LNCAP (cell line): ENCODE data around the gene DNAJC17.

Experiments
- TF ChIP-seq, protein P1 (sequence below): fragments of 450-650 bp; IDR thresholded peaks from 2 replicates; pipeline ENCODE4 v1.5.1; 2017; ENCODE audit warnings: mild to moderate bottlenecking

The DNAJC17 gene

DNA sequence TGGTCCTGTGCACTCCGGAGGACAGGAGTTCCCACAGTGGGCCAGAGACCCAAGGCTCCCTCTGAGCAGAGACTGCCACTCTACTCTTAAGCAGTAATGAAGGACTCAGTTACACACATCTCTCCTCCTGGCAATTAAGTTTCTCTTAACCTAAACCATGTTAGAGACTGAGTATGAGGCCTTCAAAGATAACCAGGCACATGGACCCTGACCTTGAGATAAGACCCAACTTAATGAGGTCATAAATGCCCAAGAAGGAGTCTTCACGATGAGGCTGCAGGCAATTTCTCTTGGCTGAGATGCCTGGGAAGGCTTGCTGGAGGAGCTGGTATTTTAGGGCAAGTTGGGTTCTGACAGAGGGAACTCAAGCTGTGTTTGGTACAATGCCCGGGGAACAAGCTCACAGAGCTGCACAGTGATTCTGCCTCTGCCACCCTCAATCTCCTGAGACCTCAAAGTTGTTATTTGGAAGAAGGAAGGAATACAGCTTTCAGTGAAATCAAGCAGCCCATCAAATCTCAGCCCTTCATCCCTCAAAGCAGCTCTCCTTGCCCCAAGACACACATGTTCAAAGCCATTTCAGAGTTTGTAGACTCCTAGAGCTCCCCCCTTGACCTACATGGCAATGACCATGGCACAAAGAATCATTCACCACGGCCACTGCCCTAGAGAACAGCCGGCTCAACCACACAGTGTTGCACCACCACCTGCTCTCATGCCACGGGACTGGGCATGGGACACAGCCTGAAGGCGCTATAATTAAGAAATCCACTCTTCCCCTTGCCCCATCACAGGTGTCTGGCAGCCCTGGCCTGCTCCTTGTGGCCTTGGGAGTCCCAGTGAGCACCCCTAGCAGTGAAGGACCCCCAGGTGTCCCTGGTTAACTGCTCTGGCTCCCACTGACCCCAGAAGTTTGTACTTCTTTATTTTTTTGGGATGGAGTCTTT is 59.3 kb downstream of the DNAJC17 start:
- TF ChIP-seq, protein P1, sequence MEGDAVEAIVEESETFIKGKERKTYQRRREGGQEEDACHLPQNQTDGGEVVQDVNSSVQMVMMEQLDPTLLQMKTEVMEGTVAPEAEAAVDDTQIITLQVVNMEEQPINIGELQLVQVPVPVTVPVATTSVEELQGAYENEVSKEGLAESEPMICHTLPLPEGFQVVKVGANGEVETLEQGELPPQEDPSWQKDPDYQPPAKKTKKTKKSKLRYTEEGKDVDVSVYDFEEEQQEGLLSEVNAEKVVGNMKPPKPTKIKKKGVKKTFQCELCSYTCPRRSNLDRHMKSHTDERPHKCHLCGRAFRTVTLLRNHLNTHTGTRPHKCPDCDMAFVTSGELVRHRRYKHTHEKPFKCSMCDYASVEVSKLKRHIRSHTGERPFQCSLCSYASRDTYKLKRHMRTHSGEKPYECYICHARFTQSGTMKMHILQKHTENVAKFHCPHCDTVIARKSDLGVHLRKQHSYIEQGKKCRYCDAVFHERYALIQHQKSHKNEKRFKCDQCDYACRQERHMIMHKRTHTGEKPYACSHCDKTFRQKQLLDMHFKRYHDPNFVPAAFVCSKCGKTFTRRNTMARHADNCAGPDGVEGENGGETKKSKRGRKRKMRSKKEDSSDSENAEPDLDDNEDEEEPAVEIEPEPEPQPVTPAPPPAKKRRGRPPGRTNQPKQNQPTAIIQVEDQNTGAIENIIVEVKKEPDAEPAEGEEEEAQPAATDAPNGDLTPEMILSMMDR, result no peak

- TF ChIP-seq, protein P1, result no peak
These were observed 60.3 kb downstream of the DNAJC17 start for GRCh38 chr15:40746916-40747418.

- TF ChIP-seq, protein P1, result no peak
These were observed 62.5 kb downstream of the DNAJC17 start for GRCh38 chr15:40744815-40745152.

DNA sequence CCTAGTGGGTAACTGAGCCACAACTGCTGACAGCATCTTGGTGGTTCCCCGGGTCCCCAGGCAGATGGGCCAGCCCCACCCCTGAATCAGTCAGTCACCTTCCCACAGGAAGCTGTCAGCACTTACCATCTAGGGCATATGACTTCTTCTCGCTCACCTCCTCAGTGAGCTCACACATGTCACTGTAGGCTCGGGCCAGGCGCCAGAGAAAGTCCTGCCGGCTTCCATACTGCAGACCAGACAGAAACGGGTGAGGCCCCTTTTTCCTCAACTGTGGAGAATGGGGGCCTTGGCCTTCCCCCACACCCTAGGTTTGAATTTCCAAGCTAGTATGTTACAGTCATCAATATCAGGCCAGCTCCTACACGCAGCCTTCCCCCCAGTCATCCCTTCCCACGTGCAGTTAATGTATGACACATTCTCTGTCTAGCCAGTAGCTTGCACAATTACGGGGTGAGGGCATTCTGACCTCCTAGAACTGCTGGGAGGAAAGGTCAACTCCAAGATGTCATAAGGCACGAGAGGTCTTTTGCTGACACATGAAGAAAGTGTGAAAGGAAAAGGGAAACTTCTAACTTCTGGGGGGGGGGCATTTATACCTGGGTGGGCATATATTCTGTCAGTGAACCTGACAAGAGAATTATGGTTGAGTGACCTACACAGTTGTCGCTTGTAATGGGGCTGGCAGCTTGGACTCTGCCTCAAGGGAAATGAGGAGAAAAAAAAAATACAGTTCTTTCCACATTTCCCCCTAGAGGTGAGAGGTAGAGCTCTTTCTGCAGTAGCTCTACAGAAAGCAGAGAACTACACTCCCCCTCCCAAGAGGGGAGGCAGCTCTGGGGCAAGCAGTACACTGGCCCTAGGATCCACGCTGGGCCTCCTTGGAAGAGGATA is 63.1 kb downstream of the DNAJC17 start:
- TF ChIP-seq, protein P1, result no peak

GRCh38 chr15:40743485-40743901 is 63.8 kb downstream of the DNAJC17 start:
- TF ChIP-seq, protein P1, result no peak

- TF ChIP-seq, protein P1, result no peak; the same call in 1 of the 2 replicates
These were observed 67.4 kb downstream of the DNAJC17 start for GRCh38 chr15:40739854-40740253.

- TF ChIP-seq, protein P1, result no peak
These were observed 68.2 kb downstream of the DNAJC17 start for GRCh38 chr15:40739047-40739446.
